GM12878 (cell line): ENCODE measurements around the gene ANK2. TPM values are rescaled to one million over a fixed set of nuclear protein-coding genes. Genes with fewer than 3 reads are reported as not detected.

Experiments used
- ATAC-seq: fragments of 200-7000 bp; cut with Tn5 transposase; 3 replicates; pipeline ENCODE4 v1.9.1; 2020; ENCODE audit warnings: mild to moderate bottlenecking, moderate library complexity
- BruUV-seq: library from RNA; stranded (reverse); fragments of 400-500 nt; replicated peaks from 2 replicates; lab custom pipeline; 2021; lab: Mats Ljungman, UMichigan
- CTCF ChIA-PET: fragments of 300-600 bp; sonication (Branson Sonifier 250); formaldehyde crosslinking; extraction: SDS; loops from one replicate; lab custom pipeline; 2021; ENCODE audit warnings: inconsistent platforms; lab: Yijun Ruan, JAX
- POLR2A ChIA-PET: fragments of 350-600 bp; formaldehyde crosslinking; extraction: SDS; loops from one replicate; lab custom pipeline; 2021; ENCODE audit warnings: inconsistent platforms; lab: Charles Lee
- RAD21 ChIA-PET: fragments of 300-600 bp; sonication (Branson Sonifier 250); formaldehyde crosslinking; loops from one replicate; lab custom pipeline; 2023; ENCODE audit warnings: antibody characterized with exemption; ENCODE audit not compliant: unreplicated experiment; lab: Charles Lee
- SMC1A ChIA-PET: fragments of 300-600 bp; sonication (Branson Sonifier 250); formaldehyde crosslinking; loops from one replicate; lab custom pipeline; 2023; ENCODE audit not compliant: unreplicated experiment, uncharacterized antibody; lab: Charles Lee
- DNase-seq: peaks from one replicate; pipeline ENCODE4 v3.0.0-alpha.2; 2011; ENCODE audit warnings: low read depth, low spot score
- FAIRE-seq: peaks from 3 replicates; lab custom pipeline; 2011; peaks lifted over from hg19 to GRCh38; lab: Jason Lieb, UNC
- H2AFZ ChIP-seq: 2 replicates; pipeline ENCODE4 v1.6.0; 2011; ENCODE audit warnings: low read depth, low read length, control low read depth; ENCODE audit not compliant: control insufficient read depth
- H3K27ac ChIP-seq: 2 replicates; pipeline ENCODE4 v1.5.1; 2011; ENCODE audit warnings: control low read depth; ENCODE audit not compliant: control insufficient read depth, insufficient read depth
- H3K27me3 ChIP-seq, 2 experiments: replicated peaks in 1 of 2; 2 replicates each; pipeline versions ENCODE4 v1.6.0 to v1.6.1; 2011; ENCODE audit warnings: low read length in 1 of 2; ENCODE audit not compliant: control insufficient read depth in 2 of 2, insufficient read depth in 2 of 2
- H3K36me3 ChIP-seq, 2 experiments: 2 replicates each; pipeline ENCODE4 v1.5.1; 2011; ENCODE audit warnings: low read length in 1 of 2; ENCODE audit not compliant: control insufficient read depth in 2 of 2, insufficient read depth in 2 of 2
- H3K4me1 ChIP-seq: 2 replicates; pipeline ENCODE4 v1.6.1; 2011; ENCODE audit warnings: mild to moderate bottlenecking, low read length, moderate library complexity, mixed read lengths; ENCODE audit not compliant: control insufficient read depth, insufficient read depth
- H3K4me2 ChIP-seq: 2 replicates; pipeline ENCODE4 v1.6.0; 2011; ENCODE audit warnings: control low read depth; ENCODE audit not compliant: control insufficient read depth, insufficient read depth
- H3K4me3 ChIP-seq: fragments of 200-600 bp; sonication (generic); 2 replicates; pipeline ENCODE4 v1.5.1; 2016
- H3K79me2 ChIP-seq: 2 replicates; pipeline ENCODE4 v1.6.0; 2011; ENCODE audit warnings: low read length; ENCODE audit not compliant: control insufficient read depth, insufficient read depth
- H3K9ac ChIP-seq: 2 replicates; pipeline ENCODE4 v1.8.0; 2011; ENCODE audit warnings: low read length, control low read depth, mixed read lengths; ENCODE audit not compliant: control insufficient read depth, insufficient read depth
- H3K9me3 ChIP-seq: replicated peaks from 3 replicates; pipeline ENCODE4 v1.5.1; 2011; ENCODE audit warnings: mild to moderate bottlenecking, low read length; ENCODE audit not compliant: control insufficient read depth, insufficient read depth
- H4K20me1 ChIP-seq: 2 replicates; pipeline ENCODE4 v1.6.0; 2011; ENCODE audit not compliant: control insufficient read depth, insufficient read depth
- ATF7 ChIP-seq: fragments of 450-650 bp; IDR thresholded peaks from 2 replicates; pipeline ENCODE4 v1.6.1; 2016; ENCODE audit warnings: low read depth, mild to moderate bottlenecking
- ELK1 ChIP-seq: IDR thresholded peaks from 2 replicates; pipeline ENCODE4 v1.6.1; 2012; ENCODE audit warnings: low read depth, low read length, improper control_type of control experiment
- PAX8 ChIP-seq: fragments of 450-650 bp; IDR thresholded peaks from 2 replicates; pipeline ENCODE4 v1.6.1; 2017; ENCODE audit warnings: mild to moderate bottlenecking, moderate library complexity
- PRDM15 ChIP-seq: fragments of 450-650 bp; formaldehyde crosslinking; IDR thresholded peaks from 2 replicates; pipeline ENCODE4 v1.4.0; 2020; ENCODE audit warnings: mild to moderate bottlenecking, moderate library complexity
- SREBF2 ChIP-seq: IDR thresholded peaks from 2 replicates; pipeline ENCODE4 v1.6.1; 2012; ENCODE audit warnings: mild to moderate bottlenecking, low read length
- WGBS: methylation state at CpG from one replicate; pipeline ENCODE4 v1.1.6; 2016; ENCODE audit warnings: low lambda C conversion rate; ENCODE audit not compliant: insufficient replicate concordance, insufficient coverage; ENCODE audit errors: missing lambda C conversion rate; 5-methylcytosine and 5-hydroxymethylcytosine counted together
- in situ Hi-C: fragments of 300-500 bp; cut with MboI; formaldehyde crosslinking; loops from 9 replicates; pipeline ENCODE4 v1.14.3; 2018; ENCODE audit warnings: mixed read lengths
- intact Hi-C: fragments of 100-400 bp; cut with micrococcal nuclease; formaldehyde crosslinking; loops from one replicate; pipeline ENCODE4 v1.14.2; 2022; ENCODE audit not compliant: unreplicated experiment
- polyA plus RNA-seq, 11 experiments: library from polyadenylated mRNA; depleted of rRNA in 4 of 11; unstranded in 6 of 11; stranded (reverse) in 5 of 11; fragments of >200 nt; fragmentation: Nextera tagmentation in 4 of 11; fragmentation: Illumina TruSeq in 1 of 11; extraction: Ambion mirVana in 4 of 11; extraction: Trizol in 1 of 11; gene quantifications; 1 replicate in 1 of 11; 2 replicates in 10 of 11; pipeline versions ENCODE4 v1.2.1 to v1.2.3, GENCODE V29; 2011 to 2016; ENCODE audit warnings: inconsistent platforms in 2 of 11, missing spikeins in 2 of 11, low read depth in 1 of 11
- total RNA-seq, 4 experiments: library from RNA; depleted of rRNA in 3 of 4; stranded (reverse); fragments of >200 nt in 3 of 4; fragmentation: Illumina TruSeq in 1 of 4; extraction: Trizol in 1 of 4; gene quantifications; 2 replicates each; pipeline versions ENCODE4 v1.2.1 to v1.2.3, GENCODE V29; 2013 to 2021

The ANK2 gene
- total and polyA plus RNA-seq, 10 of the 15 experiments (the other 5 are each of a cell fraction or from before 2014, with no cell fraction given): 1.6 to 13.0 (median 4.1) TPM

GRCh38 chr4:113405874-113406722, 356.6 kb downstream of the ANK2 start:
- ChIA-PET POLR2A (no interaction called here), SMC1A (interaction anchor here (0.8 to 1.2 kb wide), 3 partner anchors 11 to 61 kb away, joined by 3 to 6 read pairs (median 3); no protein-coding TSS in a partner anchor)
- H3K79me2 ChIP-seq: no peaks in the 10 kb centered on the region
- FAIRE-seq (no peak), ATAC-seq (no peak)
- no TSS peak for BruUV-seq
- WGBS: 74% methylated on average over 7 of the region's 7 CpGs
- no peak for TF ChIP-seq PAX8
- no peak for TF ChIP-seq ELK1
- no peak for TF ChIP-seq ATF7
- no peak for TF ChIP-seq SREBF2
- no peak for TF ChIP-seq PRDM15
- TF ChIP-seq, all 136 proteins: peak for 0
- Histone ChIP-seq H3K27ac (no peak overlapping the region), H3K36me3 (no peaks in the 10 kb centered on the region), H3K4me3 (no peak overlapping the region), H3K4me1 (no peaks in the 10 kb centered on the region), H3K4me2 (no peak overlapping the region), H4K20me1 (no peaks in the 10 kb centered on the region), H3K9ac (no peak overlapping the region), H3K9me3 (no peaks in the 10 kb centered on the region), H2AFZ (no peak overlapping the region), H3K27me3 (no peaks in the 10 kb centered on the region)
- in situ Hi-C loops: no loop called here
- intact Hi-C loops: no loop called here
- CTCF ChIA-PET: interaction anchor here (1.5 kb wide), 1 partner anchor 775 kb away, joined by 3 read pairs; no protein-coding TSS in a partner anchor
- RAD21 ChIA-PET: no interaction called here
- no peak for DNase-seq
